K562 (cell line): Measurements from ENCODE around the gene TCEANC2. TPM values are rescaled to one million over a fixed set of nuclear protein-coding genes. Genes with fewer than 3 reads are reported as not detected.
A peak's percentile ranks its signal among the peaks of the same experiment; 100 is the strongest.

Experiments used
- ATAC-seq: fragments of 200-7000 bp; cut with Tn5 transposase; 3 replicates; pipeline ENCODE4 v1.9.1; 2020; ENCODE audit warnings: moderate library complexity
- BruUV-seq: library from RNA; stranded (reverse); fragments of 400-500 nt; replicated peaks from 2 replicates; lab custom pipeline; 2021; lab: Mats Ljungman, UMichigan
- CTCF ChIA-PET: fragments of 300-600 bp; formaldehyde crosslinking; extraction: SDS; loops from one replicate; lab custom pipeline; 2021; ENCODE audit warnings: low intra/inter-chr PET ratio; lab: Yijun Ruan, JAX
- POLR2A ChIA-PET: fragments of 300-600, 350-650 bp; sonication (Branson Sonifier 250); formaldehyde crosslinking; extraction: SDS; loops from one replicate; lab custom pipeline; 2021; ENCODE audit warnings: antibody characterized with exemption, inconsistent platforms; lab: Yijun Ruan, JAX
- DNase-seq, 4 experiments: peaks; one replicate each; pipeline versions ENCODE4 v3.0.0 to v3.0.0-alpha.2; 2011 to 2018; ENCODE audit warnings: low spot score in 3 of 4, mixed read lengths in 3 of 4; ENCODE audit errors: extremely low read depth in 1 of 4
- FAIRE-seq: peaks from 2 replicates; lab custom pipeline; 2011; peaks lifted over from hg19 to GRCh38; lab: Jason Lieb, UNC
- H2AFZ ChIP-seq: 2 replicates; pipeline ENCODE4 v1.6.0; 2011; ENCODE audit warnings: low read depth, low read length, control low read depth, inconsistent platforms
- H3K27ac ChIP-seq: fragments of 200-600 bp; 3 replicates; pipeline ENCODE4 v1.8.0; 2011; ENCODE audit warnings: low read depth, mild to moderate bottlenecking, control low read depth, inconsistent platforms, low read length, moderate library complexity, mixed read lengths; ENCODE audit errors: extremely low read depth
- H3K27me3 ChIP-seq, 2 experiments: fragments of 300-600 bp in 1 of 2; 2 replicates in 1 of 2; 3 replicates in 1 of 2; pipeline versions ENCODE4 v1.6.0 to v1.8.0; 2011; ENCODE audit warnings: inconsistent platforms in 2 of 2, low read length in 2 of 2, mild to moderate bottlenecking in 1 of 2, mixed read lengths in 1 of 2, moderate library complexity in 1 of 2; ENCODE audit not compliant: control insufficient read depth in 2 of 2, insufficient read depth in 2 of 2
- H3K36me3 ChIP-seq: fragments of 300-600 bp; 3 replicates; pipeline ENCODE4 v1.8.0; 2011; ENCODE audit warnings: mild to moderate bottlenecking, low read length, inconsistent platforms; ENCODE audit not compliant: control insufficient read depth, insufficient read depth
- H3K4me1 ChIP-seq, 2 experiments: fragments of 200-600 bp in 1 of 2; replicated peaks in 1 of 2; 2 replicates in 1 of 2; 3 replicates in 1 of 2; pipeline versions ENCODE4 v1.5.1 to v1.8.0; 2011; ENCODE audit warnings: inconsistent platforms in 2 of 2, low read length in 2 of 2, mild to moderate bottlenecking in 1 of 2, mixed read lengths in 1 of 2, moderate library complexity in 1 of 2; ENCODE audit not compliant: control insufficient read depth in 2 of 2, insufficient read depth in 2 of 2
- H3K4me2 ChIP-seq: 2 replicates; pipeline ENCODE4 v1.6.1; 2011; ENCODE audit warnings: low read length, control low read depth, inconsistent platforms, mixed read lengths; ENCODE audit not compliant: insufficient read depth
- H3K4me3 ChIP-seq: fragments of 200-600 bp; sonication (generic), shearing (Covaris generic); 2 replicates; pipeline ENCODE4 v1.5.1; 2016; ENCODE audit warnings: control low read depth, inconsistent platforms
- H3K79me2 ChIP-seq: fragments of 200-600 bp; 3 replicates; pipeline ENCODE4 v1.8.0; 2011; ENCODE audit warnings: low read length, inconsistent platforms; ENCODE audit not compliant: control insufficient read depth, insufficient read depth
- H3K9ac ChIP-seq, 2 experiments: 2 replicates each; pipeline versions ENCODE4 v1.6.0 to v1.6.1; 2011; ENCODE audit warnings: low read depth in 2 of 2, low read length in 2 of 2, control low read depth in 1 of 2, inconsistent platforms in 1 of 2, mild to moderate bottlenecking in 1 of 2, mixed read lengths in 1 of 2; ENCODE audit not compliant: insufficient read depth in 1 of 2
- H3K9me1 ChIP-seq: one replicate; pipeline ENCODE4 v1.6.0; 2011; ENCODE audit warnings: inconsistent platforms, mild to moderate bottlenecking, low read length, moderate library complexity; ENCODE audit not compliant: control insufficient read depth, insufficient read depth
- H3K9me3 ChIP-seq: replicated peaks from 2 replicates; pipeline ENCODE4 v1.5.1; 2011; ENCODE audit warnings: low read depth, low read length, inconsistent platforms; ENCODE audit not compliant: control insufficient read depth, insufficient read depth
- H4K20me1 ChIP-seq: replicated peaks from 2 replicates; pipeline ENCODE4 v1.6.1; 2011; ENCODE audit warnings: low read length, inconsistent platforms, mixed read lengths; ENCODE audit not compliant: control insufficient read depth, insufficient read depth
- BRCA1 ChIP-seq, 2 experiments: fragments of 450-650 bp in 1 of 2; sonication (generic) in 1 of 2; formaldehyde crosslinking in 1 of 2; IDR thresholded peaks; 2 replicates each; pipeline versions ENCODE4 v1.5.0 to v1.6.1; 2017 to 2020; ENCODE audit warnings: mild to moderate bottlenecking in 1 of 2, missing genetic modification reagents in 1 of 2
- XRCC4 ChIP-seq: IDR thresholded peaks from one replicate; pipeline ENCODE4 v1.6.1; 2011; ENCODE audit not compliant: insufficient read depth, insufficient read length; ENCODE audit errors: extremely low read depth
- ZSCAN32 ChIP-seq: fragments of 450-650 bp; formaldehyde crosslinking; IDR thresholded peaks from 2 replicates; pipeline ENCODE4 v1.4.0; 2020; ENCODE audit warnings: mild to moderate bottlenecking, moderate library complexity
- WGBS: fragments of 100-300 bp; shearing (Covaris generic); methylation state at CpG from one replicate; pipeline ENCODE4 v1.1.6; 2016; ENCODE audit warnings: low coverage, mixed read lengths; ENCODE audit not compliant: insufficient coverage; ENCODE audit errors: missing lambda C conversion rate; 5-methylcytosine and 5-hydroxymethylcytosine counted together
- in situ Hi-C: fragments of 300-500 bp; cut with MboI; formaldehyde crosslinking; loops from 4 replicates; pipeline ENCODE4 v1.15.0; 2018; ENCODE audit warnings: inconsistent platforms, mixed read lengths
- intact Hi-C: fragments of 100-400 bp; cut with micrococcal nuclease; formaldehyde crosslinking; loops from 2 replicates; pipeline ENCODE4 v1.14.2; 2022
- polyA plus RNA-seq, 8 experiments: library from polyadenylated mRNA; depleted of rRNA in 4 of 8; stranded (reverse) in 5 of 8; unstranded in 3 of 8; fragments of >200 nt; fragmentation: Nextera tagmentation in 2 of 8; fragmentation: Illumina TruSeq in 1 of 8; extraction: Ambion mirVana in 2 of 8; extraction: Trizol in 1 of 8; gene quantifications; 2 replicates each; pipeline versions ENCODE4 v1.2.1 to v1.2.3, GENCODE V29; 2011 to 2014; ENCODE audit warnings: inconsistent platforms in 1 of 8, missing spikeins in 1 of 8
- total RNA-seq, 7 experiments: library from RNA; depleted of rRNA in 6 of 7; stranded (reverse); fragments of >200 nt in 6 of 7; fragmentation: Illumina TruSeq in 2 of 7; extraction: Trizol in 2 of 7; gene quantifications; 2 replicates each; pipeline versions ENCODE4 v1.2.1 to v1.2.3, GENCODE V29; 2011 to 2021; ENCODE audit warnings: low replicate concordance in 1 of 7

The TCEANC2 gene
- total and polyA plus RNA-seq, 9 of the 15 experiments (the other 6 are each of a cell fraction or from before 2014, with no cell fraction given): 3.3 to 10.2 (median 7.0) TPM

DNA sequence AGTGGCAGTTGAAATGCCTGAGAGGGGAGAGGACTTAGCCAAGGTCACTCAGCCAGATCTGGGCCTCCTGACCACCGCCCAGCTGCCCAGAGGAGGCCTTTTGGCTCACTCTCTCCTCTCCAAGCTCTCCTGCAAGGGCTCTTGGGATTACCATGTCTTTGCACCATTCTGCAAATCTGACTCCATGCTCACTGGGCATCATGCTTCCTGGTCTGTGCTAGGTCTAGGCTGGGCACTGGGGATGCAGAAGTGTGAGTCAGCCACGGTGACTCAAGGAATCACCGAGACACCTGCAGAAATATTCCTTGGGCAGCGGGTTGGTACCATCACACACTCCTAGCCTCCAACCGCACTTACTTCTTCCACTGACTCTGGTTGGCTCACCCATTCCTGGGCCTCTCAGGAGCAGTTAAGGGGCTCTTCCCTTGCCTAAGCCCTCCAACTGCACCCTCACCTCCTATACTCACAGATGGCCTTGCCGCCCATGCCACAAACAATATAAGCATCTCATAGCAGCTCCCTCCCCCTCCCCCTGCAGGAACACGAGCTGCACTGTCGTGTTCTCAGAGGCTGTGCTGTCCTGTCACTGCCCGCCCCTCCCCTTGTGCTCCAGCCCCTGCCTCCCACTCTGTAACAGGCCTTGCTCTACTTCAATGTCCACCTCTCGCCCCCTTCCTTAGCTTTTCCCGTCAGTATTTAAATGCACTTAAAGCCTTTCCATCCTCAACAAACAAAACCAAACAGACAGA is 64.6 kb downstream of the TCEANC2 start:
- Histone ChIP-seq H3K27ac (no peak overlapping the region), H3K36me3 (no peaks in the 10 kb centered on the region; the same call in 2 of the 3 replicates), H3K9me1 (no peaks in the 10 kb centered on the region), H3K79me2 (no peaks in the 10 kb centered on the region), H3K9ac (no peak overlapping the region; a peak in 1 of 4 replicates), H4K20me1 (no peaks in the 10 kb centered on the region), H3K4me1 (peaks cover 7 to 21% of the 10 kb centered on the region in 2 experiments; a peak in 4 of 5 replicates), H2AFZ (no peak overlapping the region), H3K9me3 (0 out of 2 replicates have a peak, but pooled peaks cover 3% of the 10 kb centered on the region), H3K4me3 (no peak overlapping the region), H3K27me3 (peaks cover 3 to 23% of the 10 kb centered on the region in 2 experiments; a peak in 3 of 5 replicates), H3K4me2 (no peak overlapping the region)
- intact Hi-C loops: no loop called here
- ChIA-PET CTCF (interaction anchor here (0.5 kb wide), 1 partner anchor 546 kb away, joined by 3 read pairs; no protein-coding TSS in a partner anchor), POLR2A (interaction anchor here (0.6 to 0.8 kb wide), 5 partner anchors 12 to 423 kb away, joined by 3 to 5 read pairs (median 4); no protein-coding TSS in a partner anchor)
- ATAC-seq (no peak), DNase-seq (peak in 1 of 4 experiments; percentile 38), FAIRE-seq (no peak)
- TF ChIP-seq XRCC4 (no peak), BRCA1 (IDR thresholded peaks at IDR 0.05) (no peak), BRCA1 (CRISPR knock-in tag; IDR thresholded peaks at IDR 0.05) (no peak), ZSCAN32 (CRISPR knock-in tag) (no peak)
- in situ Hi-C loops: no loop called here
- 33% methylated on average over 11 of the region's 11 CpGs for WGBS
- no TSS peak for BruUV-seq
